CD4-positive, alpha-beta T cell treated with Interleukin-10 for 1 hour (primary cell): ENCODE measurements around the gene GLIPR2.
"Not testable (repeated sequence)": the region's sequence is repeated elsewhere in the genome, so short reads cannot be mapped to it uniquely, and the experiment has no call there.

Experiments used
- DNase-seq: peaks from one replicate; pipeline ENCODE4 v3.0.0-alpha.2; 2020

GLIPR2 gene

GRCh38 chr9:36165826-36166167 is 29.3 kb downstream of the GLIPR2 start:
- DNase-seq: no peak

GRCh38 chr9:36166168-36166927 is 29.8 kb downstream of the GLIPR2 start:
- peak; percentile 88 for DNase-seq

- DNase-seq: no peak
Measured at GRCh38 chr9:36169166-36169565, 32.6 kb downstream of the GLIPR2 start, which contains the start of gene CCIN. Gene CCIN (plus strand): TSS chr9:36169388. CDS start chr9:36169503, 115 bp downstream.

- no peak for DNase-seq
Measured at GRCh38 chr9:36169708-36170107, 33.2 kb downstream of the GLIPR2 start.

- no peak for DNase-seq
Measured at GRCh38 chr9:36170531-36170930, 34.0 kb downstream of the GLIPR2 start.

GRCh38 chr9:36173861-36174260 is 37.3 kb downstream of the GLIPR2 start:
- no peak for DNase-seq

- DNase-seq: no peak
Measured at GRCh38 chr9:36174271-36174670, 37.7 kb downstream of the GLIPR2 start.

- no peak for DNase-seq
Measured at GRCh38 chr9:36174731-36175130, 38.2 kb downstream of the GLIPR2 start.

GRCh38 chr9:36175209-36175608 is 38.7 kb downstream of the GLIPR2 start:
- not testable (repeated sequence) for DNase-seq

- DNase-seq: not testable (repeated sequence)
Measured at GRCh38 chr9:36176496-36176895, 40.0 kb downstream of the GLIPR2 start.

- DNase-seq: no peak
Measured at GRCh38 chr9:36177571-36177970, 41.0 kb downstream of the GLIPR2 start.

GRCh38 chr9:36180243-36180642 is 43.7 kb downstream of the GLIPR2 start:
- not testable (repeated sequence) for DNase-seq

- DNase-seq: no peak
Measured at GRCh38 chr9:36187414-36187813, 50.9 kb downstream of the GLIPR2 start.

GRCh38 chr9:36188212-36188611 is 51.7 kb downstream of the GLIPR2 start:
- DNase-seq: no peak

- DNase-seq: no peak
Measured at GRCh38 chr9:36189976-36190375, 53.4 kb downstream of the GLIPR2 start.

- peak; percentile 97 for DNase-seq
Measured at GRCh38 chr9:36190388-36191289, 54.1 kb downstream of the GLIPR2 start, which contains the start of gene CLTA. Gene CLTA (plus strand): TSS chr9:36190921. CDS start chr9:36191057, 136 bp downstream.

- peak; percentile 39 for DNase-seq
Measured at GRCh38 chr9:36191290-36191645, 54.7 kb downstream of the GLIPR2 start.

GRCh38 chr9:36191686-36192085 is 55.2 kb downstream of the GLIPR2 start:
- no peak for DNase-seq

GRCh38 chr9:36192196-36192595 is 55.7 kb downstream of the GLIPR2 start:
- DNase-seq: no peak

GRCh38 chr9:36193023-36193422 is 56.5 kb downstream of the GLIPR2 start:
- no peak for DNase-seq

- no peak for DNase-seq
Measured at GRCh38 chr9:36194326-36195000, 57.9 kb downstream of the GLIPR2 start.

- DNase-seq: no peak
Measured at GRCh38 chr9:36204906-36205547, 68.5 kb downstream of the GLIPR2 start.

GRCh38 chr9:36207016-36207415 is 70.5 kb downstream of the GLIPR2 start:
- no peak for DNase-seq
